Stimulated activated CD8-positive, alpha-beta memory T cell treated with anti-CD3 and anti-CD28 coated beads, Interleukin-4, amount 100 ng/mL, for 1 hour (primary cell): ENCODE results near the gene TRPV2.

Experiments used
- DNase-seq, 2 donors: peaks; one replicate each; pipeline ENCODE4 v3.0.0-alpha.2; 2020; ENCODE audit warnings: low read depth in 2 of 2, low spot score in 1 of 2

The TRPV2 gene

GRCh38 chr17:16453493-16453851, 38.1 kb downstream of the TRPV2 start:
- no peak for DNase-seq

- no peak for DNase-seq
Observed at GRCh38 chr17:16455997-16456741, 40.8 kb downstream of the TRPV2 start.

- DNase-seq, result no peak
Observed at GRCh38 chr17:16456742-16457316, 41.5 kb downstream of the TRPV2 start.

GRCh38 chr17:16459271-16459670, 43.9 kb downstream of the TRPV2 start:
- no peak for DNase-seq

DNA sequence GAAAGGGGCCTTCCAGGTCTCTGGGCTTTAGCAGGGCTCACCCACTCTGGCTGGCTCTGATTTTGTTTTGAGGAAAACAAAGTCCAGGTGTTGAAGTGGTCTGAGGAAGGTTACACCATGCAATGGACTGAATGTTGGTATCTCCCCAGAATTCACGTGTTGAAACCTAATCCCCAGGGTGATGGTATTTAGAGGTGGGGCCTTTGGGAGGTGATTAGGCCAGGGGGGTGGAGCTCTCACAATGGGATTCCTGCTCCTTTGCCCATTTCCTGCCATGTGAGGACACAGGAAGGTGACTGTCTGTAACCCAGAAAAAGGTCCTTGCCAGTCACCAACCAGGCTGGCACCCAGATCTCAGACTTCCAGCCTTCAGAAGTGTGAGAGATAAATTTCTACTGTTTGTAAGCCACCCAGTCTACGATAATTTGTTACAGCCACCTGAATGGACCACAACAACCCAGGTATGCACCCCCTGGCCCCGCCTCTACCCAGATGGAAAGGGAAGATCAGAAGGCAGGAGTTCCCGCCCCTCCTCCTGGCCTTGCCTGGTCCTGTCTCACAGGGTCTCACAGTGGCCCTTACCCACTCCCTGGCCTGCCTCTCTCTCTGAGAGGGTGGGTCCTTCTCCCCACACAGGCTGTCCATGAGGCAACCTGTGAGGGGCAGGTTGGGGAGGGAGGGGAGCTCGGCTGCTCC, 44.6 kb downstream of the TRPV2 start:
- DNase-seq, result no peak

GRCh38 chr17:16460796-16461605, 45.6 kb downstream of the TRPV2 start:
- DNase-seq, result no peak

GRCh38 chr17:16461606-16461866, 46.2 kb downstream of the TRPV2 start:
- DNase-seq, result no peak

- DNase-seq, result no peak
Observed at GRCh38 chr17:16462070-16462864, 46.9 kb downstream of the TRPV2 start.

DNA sequence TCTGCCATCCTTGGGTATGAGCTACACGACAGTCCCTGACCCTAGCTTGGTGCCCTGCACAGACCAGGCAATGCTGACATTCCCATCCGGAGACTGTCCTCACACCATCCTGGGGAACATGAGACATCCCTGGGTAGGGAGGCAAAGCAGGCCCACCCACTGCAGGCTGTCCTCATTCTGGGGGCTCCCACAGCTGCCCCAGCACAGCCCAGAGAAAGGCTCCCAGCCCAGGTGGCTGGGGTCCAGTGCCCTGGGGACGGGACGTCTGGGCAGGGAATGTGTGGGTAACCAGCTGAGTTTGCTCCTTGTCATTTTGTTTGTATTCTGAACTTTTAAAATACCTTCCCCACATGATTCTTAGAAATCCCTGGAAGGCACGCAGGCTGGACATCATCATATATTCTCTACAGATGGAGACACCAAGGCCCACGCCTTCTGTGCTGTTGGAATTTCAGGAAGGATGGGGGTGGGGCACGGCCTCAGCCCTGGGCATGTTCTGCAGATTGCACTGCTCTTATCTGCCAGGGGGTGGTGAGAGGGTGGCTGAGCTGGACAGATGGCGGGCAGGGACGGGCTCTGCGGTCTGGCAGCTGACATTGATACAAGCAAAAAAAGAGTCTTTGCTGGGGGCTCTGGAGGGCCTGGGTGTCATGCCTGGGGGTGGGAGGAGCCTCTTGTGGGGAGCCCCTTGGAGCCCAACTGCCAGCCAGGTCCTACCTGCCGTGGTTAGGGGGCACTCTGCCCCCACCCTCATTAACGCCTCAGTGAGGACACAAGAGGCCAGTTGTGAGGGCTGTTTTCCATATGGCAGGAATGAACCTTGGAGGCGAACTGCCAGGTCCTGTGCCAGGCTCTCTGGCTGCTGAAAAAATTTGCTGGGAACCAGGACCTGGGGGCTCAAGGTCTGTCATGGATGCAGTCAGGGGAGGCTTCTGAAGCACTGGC, 48.3 kb downstream of the TRPV2 start:
- DNase-seq, result no peak

DNA sequence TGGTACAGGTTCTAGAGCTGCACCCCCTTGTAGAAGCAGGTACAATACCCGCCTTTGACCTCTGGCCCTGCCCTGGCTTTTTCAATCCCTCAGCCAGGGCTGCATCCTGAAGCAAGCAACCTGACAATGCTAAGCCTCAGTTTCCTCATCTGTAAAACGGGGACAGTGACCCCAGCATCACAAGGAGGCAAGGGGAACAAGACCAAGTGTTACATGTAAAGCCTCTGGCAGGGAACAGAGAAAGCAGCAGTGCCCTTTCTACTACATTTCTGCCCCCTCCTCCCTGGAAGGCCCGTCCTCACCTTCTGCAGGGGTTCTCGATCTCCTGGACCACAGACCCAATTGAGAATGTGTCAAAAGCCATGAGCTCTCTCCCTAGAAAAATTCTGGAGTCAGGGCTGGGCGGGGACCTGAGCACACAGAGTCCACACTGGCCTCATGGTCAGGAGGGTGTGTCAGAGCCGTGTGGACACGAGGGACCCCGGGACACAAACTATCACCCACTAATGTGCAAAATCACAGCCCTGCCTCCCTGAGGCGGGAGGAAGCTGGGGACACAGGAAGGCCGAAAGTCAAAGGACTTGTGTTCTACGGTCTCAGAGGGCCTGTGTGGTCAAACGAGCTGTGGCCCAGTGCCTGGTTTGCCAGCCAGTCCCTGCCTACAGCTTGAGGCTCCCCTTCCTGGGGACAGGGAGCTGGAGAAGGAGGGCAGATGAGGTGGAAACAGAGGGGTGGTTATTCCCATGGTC, 49.1 kb downstream of the TRPV2 start:
- no peak for DNase-seq

GRCh38 chr17:16465052-16465312, 49.6 kb downstream of the TRPV2 start:
- DNase-seq, result no peak

DNA sequence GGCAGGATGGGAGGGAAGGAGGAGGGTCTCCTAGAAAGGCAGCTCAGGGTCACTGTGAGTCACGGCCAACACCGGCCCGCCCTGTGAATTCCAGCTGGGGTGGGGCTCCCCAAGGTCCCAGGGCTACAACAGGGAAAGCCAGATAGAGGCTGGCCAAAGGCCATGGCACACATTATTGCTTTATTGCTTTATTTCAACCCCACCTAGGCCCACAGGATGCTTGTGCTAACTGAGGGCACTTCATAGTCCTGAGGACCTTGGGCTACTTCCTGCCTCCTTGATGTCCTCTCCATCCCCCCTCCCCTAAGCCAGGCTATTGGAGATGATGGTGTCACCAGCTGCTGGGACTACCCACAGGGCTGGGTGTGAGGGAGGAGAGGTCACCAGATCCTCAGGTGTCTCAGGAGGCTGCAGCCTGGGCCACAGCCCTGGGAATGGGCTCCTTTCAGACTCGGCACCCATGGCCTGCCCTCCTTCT, 50.5 kb downstream of the TRPV2 start:
- no peak for DNase-seq

GRCh38 chr17:16466407-16466806, 51.0 kb downstream of the TRPV2 start:
- no peak for DNase-seq

DNA sequence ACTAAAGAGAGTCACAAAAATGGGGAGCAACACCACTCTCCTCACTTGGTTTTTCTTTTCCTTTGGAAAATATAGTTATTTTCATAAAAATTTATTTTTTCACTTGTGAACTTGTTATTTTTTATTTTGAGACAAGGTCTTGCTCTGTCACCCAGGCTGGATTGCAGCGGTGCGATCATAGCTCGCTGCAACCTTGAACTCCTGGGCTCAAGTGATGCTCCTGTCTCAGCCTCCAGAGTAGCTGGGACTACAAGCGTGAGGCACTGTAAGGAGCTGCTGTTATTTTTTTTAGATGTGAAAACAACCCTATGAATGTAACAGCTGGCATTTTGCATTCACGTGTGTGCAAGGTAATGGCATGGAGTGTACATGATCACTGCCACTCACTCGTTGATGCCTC, 51.7 kb downstream of the TRPV2 start:
- no peak for DNase-seq

DNA sequence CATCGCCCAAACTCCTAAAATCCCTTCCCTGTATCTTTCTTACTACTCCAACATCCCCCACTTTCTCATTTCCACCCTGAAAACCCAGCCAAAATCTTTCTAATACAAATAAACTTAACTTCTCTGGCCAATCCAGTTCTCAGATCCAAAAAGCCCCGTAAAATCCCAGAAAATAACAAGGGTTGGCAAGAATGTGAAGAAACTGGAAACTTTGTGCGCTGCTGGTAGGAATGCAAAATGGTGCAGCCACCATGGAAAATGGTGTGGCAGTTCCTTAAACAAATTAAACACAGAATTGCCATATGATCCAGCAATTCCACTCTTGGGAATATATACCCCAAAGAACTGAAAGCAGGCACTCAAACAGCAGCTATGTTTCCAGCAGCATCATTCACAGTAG, 52.5 kb downstream of the TRPV2 start:
- no peak for DNase-seq

- DNase-seq, result no peak
Observed at GRCh38 chr17:16468428-16468992, 53.1 kb downstream of the TRPV2 start.

DNA sequence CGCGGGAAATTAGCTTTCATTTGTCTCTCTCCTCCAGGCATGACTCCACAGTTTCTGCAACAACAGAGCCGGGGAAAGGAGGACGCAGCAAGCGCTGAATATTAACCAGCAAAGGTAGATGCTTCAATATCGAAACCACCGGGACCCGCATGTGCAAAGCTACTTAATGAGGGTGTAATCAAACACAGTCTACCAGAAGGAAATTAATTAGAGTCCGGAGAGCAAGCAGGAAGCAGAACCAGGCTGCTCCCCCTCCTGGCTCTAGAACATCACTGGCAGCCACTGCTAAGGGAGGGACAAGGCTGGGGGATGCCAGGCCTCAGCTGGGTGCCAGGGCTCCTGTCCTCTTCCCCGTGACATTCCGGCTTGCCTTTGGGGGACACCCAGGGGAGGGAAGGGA, 54.9 kb downstream of the TRPV2 start:
- no peak for DNase-seq

GRCh38 chr17:16471295-16471694, 55.9 kb downstream of the TRPV2 start:
- DNase-seq, result no peak

DNA sequence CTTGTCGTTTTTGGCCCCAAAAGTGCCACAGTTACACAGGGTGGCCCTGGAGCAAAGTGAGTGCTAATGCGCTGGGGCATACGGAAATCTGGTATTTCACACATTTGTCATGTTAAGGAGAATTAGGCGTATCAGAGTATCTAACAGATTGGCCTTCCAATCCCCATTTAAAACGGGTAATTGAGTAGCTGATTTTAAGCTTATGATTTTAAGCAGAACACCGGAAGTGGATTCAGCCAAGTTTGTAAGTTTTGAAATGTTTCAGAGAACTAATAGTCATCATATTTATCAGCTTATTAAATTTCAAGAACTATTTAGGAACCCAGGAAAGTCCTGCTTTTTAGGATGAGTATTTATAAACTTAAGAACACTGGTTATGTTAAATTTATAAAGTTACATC, 57.2 kb downstream of the TRPV2 start:
- DNase-seq, result no peak
